ACC112 (cell line): ENCODE measurements around the gene RPS3.
A peak's percentile ranks its signal among the peaks of the same experiment; 100 is the strongest.
"Not testable (repeated sequence)": the region's sequence is repeated elsewhere in the genome, so short reads cannot be mapped to it uniquely, and the experiment has no call there.

Source experiments
- H2AFZ ChIP-seq: fragments of 200-600 bp; sonication (generic); one replicate; pipeline ENCODE4 v1.6.0; 2017; ENCODE audit warnings: antibody characterized with exemption, low read length; ENCODE audit not compliant: unreplicated experiment
- H3K27ac ChIP-seq: fragments of 200-600 bp; sonication (generic); 2 replicates; pipeline ENCODE4 v1.5.1; 2014; ENCODE audit warnings: low read depth, mild to moderate bottlenecking, antibody characterized with exemption, low read length, moderate library complexity
- H3K27me3 ChIP-seq: fragments of 200-600 bp; sonication (generic); 2 replicates; pipeline ENCODE4 v1.6.1; 2014; ENCODE audit warnings: mild to moderate bottlenecking, antibody characterized with exemption, low read length, moderate library complexity, mixed read lengths; ENCODE audit not compliant: insufficient read depth
- H3K36me3 ChIP-seq: fragments of 200-600 bp; sonication (generic); 2 replicates; pipeline ENCODE4 v1.6.1; 2016; ENCODE audit warnings: mild to moderate bottlenecking, antibody characterized with exemption, low read length, moderate library complexity, mixed read lengths; ENCODE audit not compliant: insufficient read depth
- H3K4me1 ChIP-seq: fragments of 200-600 bp; sonication (generic); one replicate; pipeline ENCODE4 v1.6.1; 2016; ENCODE audit warnings: low read length, mixed read lengths; ENCODE audit not compliant: insufficient read depth, unreplicated experiment, control insufficient read depth
- H3K4me3 ChIP-seq: fragments of 200-600 bp; sonication (generic); 2 replicates; pipeline ENCODE4 v1.5.1; 2014; ENCODE audit warnings: mild to moderate bottlenecking, low read depth, low read length
- H3K79me2 ChIP-seq: fragments of 200-600 bp; sonication (generic); one replicate; pipeline ENCODE4 v1.6.0; 2016; ENCODE audit warnings: low read length; ENCODE audit not compliant: control insufficient read depth, unreplicated experiment, insufficient read depth

Gene RPS3

DNA sequence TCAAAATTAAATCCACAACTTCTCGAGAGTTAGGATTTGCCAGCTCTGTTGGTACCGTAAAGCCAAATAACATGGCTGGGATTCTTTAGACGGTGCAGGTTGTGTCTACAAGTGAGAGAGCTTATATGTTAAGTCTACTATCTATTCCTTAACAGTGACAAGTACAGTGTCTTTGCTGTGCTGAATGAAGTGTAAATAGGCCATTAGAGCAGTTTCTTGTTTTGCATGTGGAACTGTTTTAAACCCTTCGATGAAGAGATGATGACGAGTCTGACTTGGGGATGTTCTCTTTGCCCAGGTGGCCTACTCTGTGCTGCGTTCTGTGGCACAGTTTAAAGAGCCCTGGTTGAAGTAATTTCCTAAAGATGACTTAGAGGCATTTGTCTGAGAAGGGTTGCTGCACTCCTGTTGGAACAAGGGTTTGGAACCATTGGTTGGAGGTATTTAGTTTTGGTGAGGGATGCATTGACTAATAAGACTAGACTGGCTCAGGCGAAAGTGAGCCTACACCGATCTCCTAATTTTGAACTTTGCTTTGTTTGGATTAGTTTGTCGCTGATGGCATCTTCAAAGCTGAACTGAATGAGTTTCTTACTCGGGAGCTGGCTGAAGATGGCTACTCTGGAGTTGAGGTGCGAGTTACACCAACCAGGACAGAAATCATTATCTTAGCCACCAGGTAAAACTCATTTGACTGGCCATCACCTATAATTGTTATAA, 988 bp downstream of the RPS3 start:
- Histone ChIP-seq H3K4me3 (peak overlapping the region; percentile 94), H3K79me2 (peaks cover 59% of the 10 kb centered on the region), H3K27ac (peak overlapping the region; percentile 84), H2AFZ (no peak overlapping the region), H3K27me3 (no peaks in the 10 kb centered on the region), H3K4me1 (peaks cover 38% of the 10 kb centered on the region), H3K36me3 (peaks cover 45% of the 10 kb centered on the region)

DNA sequence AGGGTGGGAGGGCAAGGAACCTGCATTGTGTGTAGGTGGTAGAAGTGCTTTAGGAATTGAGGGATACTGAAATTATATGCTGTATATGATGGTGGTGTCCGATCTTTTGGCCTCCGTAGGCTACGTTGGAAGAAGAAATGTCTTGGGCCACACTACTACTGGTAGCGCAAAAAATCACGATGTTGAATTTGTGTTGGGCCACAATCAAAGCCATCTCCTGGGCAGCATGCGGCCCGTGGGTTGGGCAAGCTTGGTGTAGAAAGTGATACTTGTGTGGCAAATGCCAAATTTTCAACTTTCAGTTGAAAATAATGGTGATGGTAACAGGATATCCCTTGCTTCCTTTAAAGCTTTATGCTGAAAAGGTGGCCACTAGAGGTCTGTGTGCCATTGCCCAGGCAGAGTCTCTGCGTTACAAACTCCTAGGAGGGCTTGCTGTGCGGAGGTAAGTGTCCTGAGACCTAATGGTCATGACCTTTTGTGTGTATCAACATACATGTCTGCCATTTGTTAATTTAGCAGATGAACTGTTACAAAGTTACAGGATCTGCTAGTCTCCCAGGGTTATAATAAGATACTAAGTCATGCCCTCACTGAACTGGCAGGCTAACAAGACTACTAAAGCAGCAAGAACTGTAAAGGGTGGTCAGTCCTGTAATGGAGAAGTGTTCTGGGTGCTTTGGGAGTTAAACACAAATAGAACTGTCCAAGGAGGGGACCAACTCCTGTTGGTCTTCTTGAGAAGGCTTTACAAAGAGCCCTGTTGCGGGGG, 2.9 kb downstream of the RPS3 start:
- Histone ChIP-seq H3K4me1 (peaks cover 49% of the 10 kb centered on the region), H3K36me3 (peaks cover 51% of the 10 kb centered on the region), H2AFZ (no peak overlapping the region), H3K27ac (peak overlapping the region; percentile 57; the same call in 1 of the 2 replicates), H3K79me2 (peaks cover 71% of the 10 kb centered on the region), H3K4me3 (peak overlapping the region; percentile 94), H3K27me3 (no peaks in the 10 kb centered on the region)

- H2AFZ ChIP-seq = no peak overlapping the region
These were observed 3.7 kb downstream of the RPS3 start for GRCh38 chr11:75403037-75403436.

GRCh38 chr11:75403983-75404658, 4.8 kb downstream of the RPS3 start:
- H3K4me3 ChIP-seq = 0 out of 2 replicates have a peak overlapping the region, but pooled peaks have one; percentile 28
- H3K4me1 ChIP-seq = peaks cover 49% of the 10 kb centered on the region
- H3K36me3 ChIP-seq = peaks cover 64% of the 10 kb centered on the region
- H3K27me3 ChIP-seq = no peaks in the 10 kb centered on the region
- H3K79me2 ChIP-seq = peaks cover 79% of the 10 kb centered on the region
- H2AFZ ChIP-seq = no peak overlapping the region
- H3K27ac ChIP-seq = peak overlapping the region; percentile 21

More at GRCh38 chr11:75403037-75403436, 3.7 kb downstream of the RPS3 start:
- H3K27me3 ChIP-seq = no peaks in the 10 kb centered on the region
- peaks cover 74% of the 10 kb centered on the region for H3K79me2 ChIP-seq
- peak overlapping the region; percentile 94 for H3K4me3 ChIP-seq
- peaks cover 56% of the 10 kb centered on the region for H3K36me3 ChIP-seq
- H3K4me1 ChIP-seq = peaks cover 49% of the 10 kb centered on the region
- H3K27ac ChIP-seq = peak overlapping the region; percentile 57

- Histone ChIP-seq H3K79me2 (peaks cover 58% of the 10 kb centered on the region), H3K27ac (0 out of 2 replicates have a peak overlapping the region, but pooled peaks have one; percentile 4)
These were observed 7.0 kb downstream of the RPS3 start for GRCh38 chr11:75406338-75406777.

DNA sequence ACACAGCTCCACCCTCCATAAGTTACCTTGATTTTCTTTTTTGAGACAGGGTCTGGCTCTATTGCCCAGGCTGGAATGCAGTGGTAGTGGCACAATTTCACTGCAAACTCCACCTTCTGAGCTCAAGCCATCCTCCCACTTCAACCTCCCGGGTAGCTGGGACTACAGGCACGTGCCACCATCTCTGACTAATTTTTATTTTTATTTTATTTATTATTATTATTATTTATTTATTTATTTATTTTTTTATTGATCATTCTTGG, 9.6 kb downstream of the RPS3 start:
- Histone ChIP-seq H3K36me3 (peaks cover 32% of the 10 kb centered on the region), H3K27me3 (no peaks in the 10 kb centered on the region), H3K27ac (no peak overlapping the region), H2AFZ (no peak overlapping the region), H3K4me3 (no peak overlapping the region), H3K79me2 (peaks cover 33% of the 10 kb centered on the region), H3K4me1 (peaks cover 24% of the 10 kb centered on the region)

More at GRCh38 chr11:75406338-75406777, 7.0 kb downstream of the RPS3 start:
- no peak overlapping the region for H2AFZ ChIP-seq
- H3K4me1 ChIP-seq = peaks cover 49% of the 10 kb centered on the region
- no peaks in the 10 kb centered on the region for H3K27me3 ChIP-seq
- no peak overlapping the region for H3K4me3 ChIP-seq
- peaks cover 52% of the 10 kb centered on the region for H3K36me3 ChIP-seq

DNA sequence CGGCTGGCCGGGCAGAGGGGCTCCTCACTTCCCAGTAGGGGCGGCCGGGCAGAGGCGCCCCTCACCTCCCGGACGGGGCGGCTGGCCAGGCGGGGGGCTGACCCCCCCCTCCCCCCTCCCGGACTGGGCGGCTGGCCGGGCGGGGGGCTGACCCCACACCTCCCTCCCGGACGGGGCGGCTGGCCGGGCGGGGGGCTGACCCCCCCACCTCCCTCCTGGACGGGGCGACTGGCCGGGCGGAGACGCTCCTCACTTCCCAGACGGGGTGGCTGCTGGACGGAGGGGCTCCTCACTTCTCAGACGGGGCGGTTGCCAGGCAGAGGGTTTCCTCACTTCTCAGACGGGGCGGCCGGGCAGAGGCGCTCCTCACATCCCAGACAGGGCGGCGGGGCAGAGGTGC, 10.7 kb downstream of the RPS3 start:
- not testable (repeated sequence) for H3K4me3 ChIP-seq, H3K27ac ChIP-seq, H2AFZ ChIP-seq, H3K27me3 ChIP-seq
- Histone ChIP-seq H3K79me2 (peaks cover 22% of the 10 kb centered on the region), H3K4me1 (peaks cover 13% of the 10 kb centered on the region), H3K36me3 (peaks cover 30% of the 10 kb centered on the region)

- H2AFZ ChIP-seq, H3K27me3 ChIP-seq, H3K79me2 ChIP-seq, H3K27ac ChIP-seq, H3K4me1 ChIP-seq, H3K4me3 ChIP-seq: not testable (repeated sequence)
- H3K36me3 ChIP-seq = peaks cover 17% of the 10 kb centered on the region; the same call in 1 of the 2 replicates
These were observed 13.8 kb downstream of the RPS3 start for GRCh38 chr11:75413146-75413545.

DNA sequence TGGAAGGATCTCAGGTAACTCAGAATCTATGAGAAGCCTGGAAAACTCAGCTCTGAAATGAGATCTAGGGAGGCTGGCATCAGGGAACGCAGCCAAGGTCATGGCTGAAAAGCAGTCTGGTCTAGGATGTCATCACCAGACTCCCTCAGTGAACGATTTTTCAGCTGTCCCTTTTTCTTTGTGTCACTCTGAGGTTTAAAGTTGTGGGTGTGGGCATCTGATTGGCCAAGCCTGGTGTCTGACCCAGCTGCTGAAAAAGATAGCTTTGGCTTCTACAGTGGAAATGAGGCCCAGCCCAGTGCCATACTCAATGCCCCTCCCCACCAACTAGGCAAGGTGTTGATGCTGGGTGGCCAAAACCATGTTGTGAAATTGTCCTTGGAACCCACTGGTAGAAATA, 14.5 kb downstream of the RPS3 start:
- no peaks in the 10 kb centered on the region for H3K27me3 ChIP-seq
- peaks cover under 1% of the 10 kb centered on the region for H3K79me2 ChIP-seq
- no peak overlapping the region for H2AFZ ChIP-seq
- H3K36me3 ChIP-seq = peaks cover 11% of the 10 kb centered on the region; the same call in 1 of the 2 replicates
- H3K4me3 ChIP-seq = no peak overlapping the region
- H3K4me1 ChIP-seq = peaks cover 10% of the 10 kb centered on the region
- H3K27ac ChIP-seq = no peak overlapping the region

DNA sequence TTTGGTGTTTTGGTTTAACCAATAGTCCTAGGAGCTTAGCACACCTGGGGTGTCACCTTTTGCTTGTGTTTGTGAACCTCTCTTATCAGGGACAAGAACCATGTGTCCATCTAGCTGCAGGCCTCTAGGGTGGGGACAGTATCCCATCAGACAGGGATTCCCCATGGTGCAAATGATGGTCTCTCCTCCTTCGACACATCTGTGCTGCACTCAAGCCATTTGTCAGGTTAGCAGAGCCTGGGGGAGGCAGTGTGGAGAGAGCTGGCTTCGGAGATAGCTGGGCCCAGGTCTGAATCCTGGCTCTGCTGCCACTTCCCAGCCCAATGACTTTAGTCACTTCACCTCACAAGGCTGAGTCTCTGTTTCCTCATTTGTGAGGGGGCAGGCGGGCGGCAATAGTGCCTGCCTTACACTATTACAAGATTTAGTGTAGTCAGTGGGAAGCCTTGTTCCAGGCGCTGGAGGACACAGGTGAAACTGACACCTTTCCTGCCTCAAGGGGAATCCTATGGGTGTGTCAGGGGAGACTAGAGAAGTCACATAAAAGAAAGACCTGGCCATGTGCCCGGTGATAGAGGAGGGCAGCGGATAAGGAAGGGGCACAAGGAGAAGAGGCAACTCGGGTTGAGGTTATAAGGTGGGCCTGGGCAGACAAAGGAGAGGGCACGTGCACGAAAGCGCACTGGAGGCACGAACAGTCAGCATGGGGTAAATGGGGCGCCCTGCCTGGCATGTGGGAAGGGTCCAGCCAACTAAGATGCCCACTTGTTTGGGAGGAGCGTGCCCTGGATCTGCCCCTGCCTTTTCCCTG, 21.1 kb downstream of the RPS3 start:
- Histone ChIP-seq H3K4me1 (peaks cover 14% of the 10 kb centered on the region), H3K27ac (peak overlapping the region; percentile 82), H2AFZ (no peak overlapping the region)

More for the DNA sequence above, 21.1 kb downstream of the RPS3 start:
- Histone ChIP-seq H3K79me2 (no peaks in the 10 kb centered on the region), H3K27me3 (no peaks in the 10 kb centered on the region), H3K4me3 (no peak overlapping the region), H3K36me3 (0 out of 2 replicates have a peak, but pooled peaks cover 11% of the 10 kb centered on the region)
